GM12874 (cell line): ENCODE results near the gene PRKAR1B.

ENCODE experiments used
- TF ChIP-seq, protein P1 (sequence below): IDR thresholded peaks from 2 replicates; pipeline ENCODE4 v1.5.1; 2011; ENCODE audit warnings: low read depth, mild to moderate bottlenecking, control low read depth, low read length, moderate library complexity; ENCODE audit not compliant: insufficient read depth

PRKAR1B gene

GRCh38 chr7:650339-651031 is 76.6 kb downstream of the PRKAR1B start:
- TF ChIP-seq, protein P1, sequence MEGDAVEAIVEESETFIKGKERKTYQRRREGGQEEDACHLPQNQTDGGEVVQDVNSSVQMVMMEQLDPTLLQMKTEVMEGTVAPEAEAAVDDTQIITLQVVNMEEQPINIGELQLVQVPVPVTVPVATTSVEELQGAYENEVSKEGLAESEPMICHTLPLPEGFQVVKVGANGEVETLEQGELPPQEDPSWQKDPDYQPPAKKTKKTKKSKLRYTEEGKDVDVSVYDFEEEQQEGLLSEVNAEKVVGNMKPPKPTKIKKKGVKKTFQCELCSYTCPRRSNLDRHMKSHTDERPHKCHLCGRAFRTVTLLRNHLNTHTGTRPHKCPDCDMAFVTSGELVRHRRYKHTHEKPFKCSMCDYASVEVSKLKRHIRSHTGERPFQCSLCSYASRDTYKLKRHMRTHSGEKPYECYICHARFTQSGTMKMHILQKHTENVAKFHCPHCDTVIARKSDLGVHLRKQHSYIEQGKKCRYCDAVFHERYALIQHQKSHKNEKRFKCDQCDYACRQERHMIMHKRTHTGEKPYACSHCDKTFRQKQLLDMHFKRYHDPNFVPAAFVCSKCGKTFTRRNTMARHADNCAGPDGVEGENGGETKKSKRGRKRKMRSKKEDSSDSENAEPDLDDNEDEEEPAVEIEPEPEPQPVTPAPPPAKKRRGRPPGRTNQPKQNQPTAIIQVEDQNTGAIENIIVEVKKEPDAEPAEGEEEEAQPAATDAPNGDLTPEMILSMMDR = no peak

GRCh38 chr7:646951-647350 is 80.1 kb downstream of the PRKAR1B start:
- TF ChIP-seq, protein P1 = no peak

- TF ChIP-seq, protein P1 = no peak
These were observed 80.6 kb downstream of the PRKAR1B start for GRCh38 chr7:646487-646886.

GRCh38 chr7:645606-646005 is 81.5 kb downstream of the PRKAR1B start:
- TF ChIP-seq, protein P1 = no peak

DNA sequence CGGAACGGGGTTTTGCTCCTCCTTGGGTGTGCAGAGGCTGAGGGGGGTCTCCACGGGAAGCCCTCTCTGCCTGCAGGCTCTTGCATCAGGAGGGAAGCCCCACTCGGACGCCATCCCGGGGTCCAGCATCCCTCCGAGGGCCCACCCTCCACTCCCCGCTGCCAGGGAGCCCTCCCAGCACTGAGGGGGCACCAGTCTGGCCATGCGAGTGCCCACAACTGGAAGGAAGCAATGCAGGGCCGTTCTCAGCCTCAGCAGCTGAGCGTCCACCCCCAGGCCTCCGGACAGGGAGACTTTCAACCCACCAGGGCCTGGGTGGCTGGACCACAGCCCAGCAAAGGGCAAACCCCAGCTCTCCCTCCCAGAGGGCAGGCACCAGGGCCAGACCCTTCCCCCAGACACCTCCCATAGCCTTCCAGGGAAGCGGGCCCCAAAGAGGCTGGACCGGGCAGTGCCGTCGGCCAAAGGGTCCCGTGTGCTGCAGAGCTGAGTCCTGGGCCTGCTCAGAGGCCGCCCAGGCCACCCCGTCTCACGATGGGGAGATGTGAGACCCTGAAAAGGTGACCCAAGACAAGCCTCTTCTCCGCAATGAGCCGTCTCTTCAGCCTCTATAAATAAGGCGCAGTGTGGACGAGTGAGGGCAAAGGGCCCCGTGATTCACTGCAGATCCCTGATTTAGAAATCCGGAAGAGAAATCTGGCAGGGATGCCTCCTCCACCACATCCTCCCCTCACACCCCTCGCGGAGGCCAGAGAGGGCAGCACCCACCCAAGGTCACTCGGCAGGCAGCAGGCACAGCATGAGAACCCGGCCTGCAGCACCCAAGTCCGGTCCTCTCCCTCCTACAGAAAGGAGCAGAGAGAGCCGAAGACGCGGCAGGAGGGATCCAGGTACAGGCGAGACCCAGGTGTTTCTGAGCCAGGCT is 82.4 kb downstream of the PRKAR1B start:
- TF ChIP-seq, protein P1 = no peak

- TF ChIP-seq, protein P1 = no peak
These were observed 85.1 kb downstream of the PRKAR1B start for GRCh38 chr7:641966-642365.

GRCh38 chr7:641269-641671 is 85.8 kb downstream of the PRKAR1B start:
- TF ChIP-seq, protein P1 = no peak
